Gastroesophageal sphincter (tissue), 4 donors: ENCODE results near the gene TUBB4B. TPM values are rescaled to one million over a fixed set of nuclear protein-coding genes. Genes with fewer than 3 reads are reported as not detected.

Experiments used
- ATAC-seq: fragments of 150-250 bp; one replicate; pipeline ENCODE4 v1.9.1; 2016; ENCODE audit warnings: mild to moderate bottlenecking, moderate library complexity
- H3K27ac ChIP-seq, 4 donors: fragments of 200-600 bp; sonication (generic) in 3 of 4; 1 replicate in 3 of 4; 2 replicates in 1 of 4; pipeline ENCODE4 v1.5.1; 2016 to 2019
- H3K27me3 ChIP-seq: fragments of 200-600 bp; sonication (generic); one replicate; pipeline ENCODE4 v1.5.1; 2019
- H3K36me3 ChIP-seq, 2 donors: fragments of 200-600 bp; sonication (generic); one replicate each; pipeline ENCODE4 v1.5.1; 2019; ENCODE audit warnings: control low read depth in 1 of 2
- H3K4me1 ChIP-seq, 3 donors: fragments of 200-600 bp; sonication (generic); 1 replicate in 2 of 3; 2 replicates in 1 of 3; pipeline ENCODE4 v1.5.1; 2016 to 2019; ENCODE audit warnings: control low read depth in 2 of 3
- H3K4me3 ChIP-seq, 2 donors: fragments of 200-600 bp; sonication (generic); one replicate each; pipeline ENCODE4 v1.5.1; 2019; ENCODE audit warnings: mild to moderate bottlenecking in 1 of 2, moderate library complexity in 1 of 2
- H3K9me3 ChIP-seq, 3 donors: fragments of 200-600 bp; sonication (generic); one replicate each; pipeline ENCODE4 v1.5.1; 2017 to 2019; ENCODE audit warnings: control low read depth in 2 of 3
- EP300 ChIP-seq: sonication (generic); formaldehyde crosslinking; IDR thresholded peaks from one replicate; pipeline ENCODE4 v1.6.1; 2017; ENCODE audit warnings: antibody characterized with exemption, mild to moderate bottlenecking
- POLR2A ChIP-seq, 2 donors: fragments of 450-650 bp; IDR thresholded peaks; one replicate each; pipeline ENCODE4 v1.6.1; 2017; ENCODE audit warnings: antibody characterized with exemption in 2 of 2, mild to moderate bottlenecking in 2 of 2, moderate library complexity in 1 of 2
- POLR2AphosphoS5 ChIP-seq: sonication (generic); formaldehyde crosslinking; IDR thresholded peaks from one replicate; pipeline ENCODE4 v1.6.1; 2017; ENCODE audit warnings: antibody characterized with exemption
- WGBS, 2 donors: methylation state at CpG; one replicate each; pipeline ENCODE4 v1.1.5; 2018; ENCODE audit warnings: low coverage in 1 of 2; 5-methylcytosine and 5-hydroxymethylcytosine counted together
- total RNA-seq, 4 donors: library from RNA; depleted of rRNA; stranded (reverse); fragments of >200 nt; gene quantifications; one replicate each; pipeline ENCODE4 v1.1.0, GENCODE V29; 2016
- TF ChIP-seq, protein P1 (sequence below), 4 experiments: fragments of 200-600 bp in 2 of 4; fragments of 450-650 bp in 2 of 4; sonication (generic) in 1 of 4; IDR thresholded peaks; one replicate each; pipeline ENCODE4 v1.5.1; 2017 to 2019; ENCODE audit warnings: antibody characterized with exemption in 4 of 4, mild to moderate bottlenecking in 2 of 4, moderate library complexity in 2 of 4

The TUBB4B gene
- total RNA-seq, 4 donors from 2014 or later = 220 to 488 (median 265) TPM

- ATAC-seq = no peak
These were observed 32.7 kb downstream of the TUBB4B start for GRCh38 chr9:137273611-137274320.

GRCh38 chr9:137275203-137275587, 34.1 kb downstream of the TUBB4B start:
- ATAC-seq = no peak
- Histone ChIP-seq H3K9me3 (no peaks in the 10 kb centered on the region), H3K27me3 (peaks cover 65% of the 10 kb centered on the region), H3K36me3 (peaks cover 0 to 51% of the 10 kb centered on the region in 2 donors), H3K4me1 (peaks cover 0 to 28% (median 13%) of the 10 kb centered on the region in 3 donors), H3K4me3 (no peak overlapping the region), H3K27ac (no peak overlapping the region)
- TF ChIP-seq EP300 (no peak), POLR2A (IDR thresholded peaks at IDR 0.05) (no peak), POLR2AphosphoS5 (no peak)
- TF ChIP-seq, protein P1, sequence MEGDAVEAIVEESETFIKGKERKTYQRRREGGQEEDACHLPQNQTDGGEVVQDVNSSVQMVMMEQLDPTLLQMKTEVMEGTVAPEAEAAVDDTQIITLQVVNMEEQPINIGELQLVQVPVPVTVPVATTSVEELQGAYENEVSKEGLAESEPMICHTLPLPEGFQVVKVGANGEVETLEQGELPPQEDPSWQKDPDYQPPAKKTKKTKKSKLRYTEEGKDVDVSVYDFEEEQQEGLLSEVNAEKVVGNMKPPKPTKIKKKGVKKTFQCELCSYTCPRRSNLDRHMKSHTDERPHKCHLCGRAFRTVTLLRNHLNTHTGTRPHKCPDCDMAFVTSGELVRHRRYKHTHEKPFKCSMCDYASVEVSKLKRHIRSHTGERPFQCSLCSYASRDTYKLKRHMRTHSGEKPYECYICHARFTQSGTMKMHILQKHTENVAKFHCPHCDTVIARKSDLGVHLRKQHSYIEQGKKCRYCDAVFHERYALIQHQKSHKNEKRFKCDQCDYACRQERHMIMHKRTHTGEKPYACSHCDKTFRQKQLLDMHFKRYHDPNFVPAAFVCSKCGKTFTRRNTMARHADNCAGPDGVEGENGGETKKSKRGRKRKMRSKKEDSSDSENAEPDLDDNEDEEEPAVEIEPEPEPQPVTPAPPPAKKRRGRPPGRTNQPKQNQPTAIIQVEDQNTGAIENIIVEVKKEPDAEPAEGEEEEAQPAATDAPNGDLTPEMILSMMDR (IDR thresholded peaks at IDR 0.05) = no peak
- WGBS, 2 donors = 50 to 82% methylated on average over 2 to 6 of the region's 10 CpGs

More at GRCh38 chr9:137273611-137274320, 32.7 kb downstream of the TUBB4B start:
- peaks cover 0 to 51% of the 10 kb centered on the region in 2 donors for H3K36me3 ChIP-seq
- no peaks in the 10 kb centered on the region for H3K9me3 ChIP-seq
- H3K4me3 ChIP-seq = no peak overlapping the region
- peaks cover 50% of the 10 kb centered on the region for H3K27me3 ChIP-seq
- H3K4me1 ChIP-seq = peaks cover 0 to 41% (median 22%) of the 10 kb centered on the region in 3 donors
- no peak overlapping the region for H3K27ac ChIP-seq
- TF ChIP-seq POLR2A (IDR thresholded peaks at IDR 0.05) (no peak), EP300 (no peak), POLR2AphosphoS5 (no peak)
- TF ChIP-seq, protein P1 (IDR thresholded peaks at IDR 0.05) = no peak
- WGBS, 2 donors = 63% methylated on average over 4 of the region's 15 CpGs; no CpG with 5 or more reads in 1 of the 2 donors

DNA sequence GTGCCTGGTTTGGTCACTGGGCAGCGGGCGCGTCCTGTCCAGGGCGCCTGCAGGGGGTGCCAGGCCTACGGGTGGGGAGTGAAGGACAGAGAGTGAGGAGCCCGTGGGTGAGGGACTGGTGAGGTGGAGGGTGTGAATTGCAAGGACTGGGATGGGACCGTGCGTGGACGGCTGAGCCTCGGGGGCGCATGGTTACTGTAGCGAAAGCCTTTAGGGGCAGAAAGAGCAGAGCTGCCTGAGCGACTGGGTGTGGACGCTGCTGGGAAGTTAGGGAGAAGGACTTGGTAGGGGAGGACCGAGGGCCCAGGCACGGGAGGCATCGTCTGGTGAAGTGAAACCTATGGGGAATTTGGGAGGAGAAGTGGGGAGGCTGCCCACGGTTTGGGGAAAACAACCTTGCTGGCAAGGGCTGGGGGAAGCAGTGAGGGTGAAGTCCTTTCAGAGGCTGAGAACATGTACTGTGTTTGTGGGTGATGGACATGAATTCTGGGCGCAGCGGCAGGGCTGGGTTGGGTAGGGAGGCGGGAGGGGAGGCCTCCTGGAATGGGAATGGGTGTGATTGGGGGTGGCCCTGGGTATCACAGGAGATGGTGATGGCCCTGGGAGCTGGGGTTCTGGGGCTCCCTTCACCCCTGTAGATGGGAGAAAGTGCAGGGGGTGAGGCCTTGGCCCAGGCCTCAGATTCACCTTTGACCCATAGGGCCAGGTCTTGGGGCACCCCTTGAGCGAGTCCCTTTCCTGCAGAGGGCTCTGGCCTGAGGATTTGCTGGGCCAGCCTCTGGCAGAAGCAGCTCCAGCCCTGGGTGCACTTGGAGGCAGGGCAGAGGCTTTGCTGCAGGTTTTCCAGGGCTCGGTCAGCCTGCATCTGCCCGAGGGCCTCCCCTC, 34.7 kb downstream of the TUBB4B start:
- ATAC-seq = no peak

DNA sequence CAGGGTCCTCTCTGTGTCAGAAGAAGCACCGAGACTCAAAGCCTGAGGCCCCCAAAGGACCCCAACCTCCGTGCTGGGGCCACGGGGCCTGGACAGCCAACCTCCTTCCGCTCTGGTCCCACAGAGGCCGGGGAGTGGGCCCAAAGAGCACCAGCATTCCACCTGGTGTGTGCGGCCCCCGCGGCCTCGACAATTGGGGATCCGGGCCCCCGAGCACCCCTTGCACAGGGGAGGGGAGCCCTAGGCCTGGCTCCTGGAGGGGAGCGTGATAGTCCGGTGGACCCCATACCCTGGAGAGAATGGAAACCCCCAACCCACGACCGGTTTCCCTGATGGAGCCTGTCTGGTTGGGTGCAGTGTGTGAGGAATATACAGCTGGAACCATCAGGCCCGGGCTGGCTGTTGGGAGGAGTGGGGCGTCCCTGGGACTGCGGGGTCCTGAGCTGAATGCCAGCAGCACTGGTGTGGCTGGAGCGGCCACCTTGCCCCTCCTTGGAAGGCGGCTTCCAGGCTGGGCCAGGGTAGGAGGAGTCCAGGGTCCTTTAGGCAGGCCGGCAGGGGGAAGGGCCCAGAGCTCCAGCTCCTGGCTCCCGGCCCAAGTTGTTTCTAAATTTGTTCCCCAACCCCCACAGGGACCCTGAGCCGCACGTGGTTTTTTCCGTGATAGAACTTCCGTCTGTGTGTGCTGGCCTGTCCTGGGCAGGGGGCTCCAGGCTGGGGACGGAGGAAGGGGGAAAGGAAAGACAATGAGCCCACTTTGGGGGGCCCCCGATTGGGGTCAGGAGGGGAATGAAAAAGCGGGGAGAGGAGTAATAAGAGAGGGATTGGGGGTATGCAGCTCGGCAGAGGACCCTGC, 35.6 kb downstream of the TUBB4B start:
- Histone ChIP-seq H3K4me1 (peaks cover 0 to 42% (median 13%) of the 10 kb centered on the region in 3 donors), H3K4me3 (peak overlapping the region in 1 of 2 donors; percentile 53), H3K27me3 (peaks cover 80% of the 10 kb centered on the region), H3K27ac (peak overlapping the region in 3 of 4 donors; percentile 78 to 85 (median 85)), H3K9me3 (no peaks in the 10 kb centered on the region), H3K36me3 (peaks cover 0 to 42% of the 10 kb centered on the region in 2 donors)
- WGBS, 2 donors = 0% methylated on average over 3 of the region's 30 CpGs; no CpG with 5 or more reads in 1 of the 2 donors
- TF ChIP-seq POLR2A (IDR thresholded peaks at IDR 0.05) = no peak
- TF ChIP-seq, protein P1 (IDR thresholded peaks at IDR 0.05) = no peak
- ATAC-seq = peak; percentile 54

More for the DNA sequence above, 34.7 kb downstream of the TUBB4B start:
- Histone ChIP-seq H3K9me3 (no peaks in the 10 kb centered on the region), H3K4me3 (no peak overlapping the region), H3K36me3 (peaks cover 0 to 47% of the 10 kb centered on the region in 2 donors), H3K4me1 (peaks cover 0 to 34% (median 13%) of the 10 kb centered on the region in 3 donors), H3K27me3 (peaks cover 71% of the 10 kb centered on the region), H3K27ac (peak overlapping the region in 2 of 4 donors; percentile 85)
- 76 to 83% methylated on average over 16 to 21 of the region's 24 CpGs for WGBS, 2 donors
- TF ChIP-seq, protein P1 (IDR thresholded peaks at IDR 0.05) = no peak
- TF ChIP-seq POLR2A (IDR thresholded peaks at IDR 0.05) = no peak
- no peak for TF ChIP-seq POLR2AphosphoS5
- TF ChIP-seq EP300 = no peak
